HCT116 (cell line): Measurements from ENCODE around the gene C1QL3. TPM values are rescaled to one million over a fixed set of nuclear protein-coding genes. Genes with fewer than 3 reads are reported as not detected.

Experiments used
- ATAC-seq: fragments of 200-7000 bp; cut with Tn5 transposase; 2 replicates; pipeline ENCODE4 v1.9.1; 2020; ENCODE audit warnings: mild to moderate bottlenecking, moderate library complexity
- BruUV-seq: library from RNA; stranded (reverse); fragments of 400-500 nt; replicated peaks from 2 replicates; lab custom pipeline; 2021; lab: Mats Ljungman, UMichigan
- CTCF ChIA-PET: fragments of 300-600 bp; sonication (Branson Sonifier 250); formaldehyde crosslinking; loops from one replicate; lab custom pipeline; 2021; ENCODE audit warnings: antibody characterized with exemption; lab: Charles Lee
- POLR2A ChIA-PET: fragments of 300-600, 350-600 bp; sonication (Branson Sonifier 250); formaldehyde crosslinking; loops from one replicate; lab custom pipeline; 2021; ENCODE audit warnings: antibody characterized with exemption; lab: Charles Lee
- RAD21 ChIA-PET, 2 experiments: fragments of 300-600 bp; sonication (Branson Sonifier 250); formaldehyde crosslinking; loops; one replicate each; lab custom pipeline; 2023; ENCODE audit warnings: low total read pairs in 2 of 2; ENCODE audit not compliant: uncharacterized antibody in 2 of 2, unreplicated experiment in 2 of 2, low non-redundant PET in 1 of 2; lab: Charles Lee
- DNase-seq: peaks from one replicate; pipeline ENCODE4 v3.0.0-alpha.2; 2010; ENCODE audit warnings: low read depth, low spot score
- H2AFZ ChIP-seq: fragments of 200-600 bp; shearing (Covaris generic), sonication (generic); 2 replicates; pipeline ENCODE4 v1.6.1; 2017; ENCODE audit warnings: low read depth, mixed run types, mixed read lengths, antibody characterized with exemption, low read length; ENCODE audit not compliant: poor library complexity, severe bottlenecking
- H3K27ac ChIP-seq: 2 replicates; pipeline ENCODE4 v1.5.1; 2012; ENCODE audit warnings: low read depth, low read length
- H3K27me3 ChIP-seq: fragments of 200-600 bp; sonication (generic); 2 replicates; pipeline ENCODE4 v1.6.1; 2016; ENCODE audit warnings: mixed run types, low read length, mixed read lengths; ENCODE audit not compliant: insufficient read depth
- H3K36me3 ChIP-seq, 2 experiments: fragments of 200-500 bp in 1 of 2; fragments of 200-600 bp in 1 of 2; sonication (Bioruptor generic) in 1 of 2; sonication (generic) in 1 of 2; 2 replicates each; pipeline versions ENCODE4 v1.5.1 to v1.6.1; 2014 to 2016; ENCODE audit warnings: low read length in 2 of 2, inconsistent platforms in 1 of 2, mixed read lengths in 1 of 2, mixed run types in 1 of 2; ENCODE audit not compliant: insufficient read depth in 2 of 2, control insufficient read depth in 1 of 2
- H3K4me1 ChIP-seq, 2 experiments: fragments of 200-600 bp in 1 of 2; sonication (generic) in 1 of 2; 2 replicates each; pipeline versions ENCODE4 v1.5.1 to v1.6.1; 2012 to 2017; ENCODE audit warnings: low read length in 2 of 2, inconsistent platforms in 1 of 2, mild to moderate bottlenecking in 1 of 2, mixed read lengths in 1 of 2, mixed run types in 1 of 2, moderate library complexity in 1 of 2; ENCODE audit not compliant: insufficient read depth in 2 of 2, control insufficient read depth in 1 of 2
- H3K4me2 ChIP-seq: fragments of 200-600 bp; sonication (generic); 2 replicates; pipeline ENCODE4 v1.6.1; 2017; ENCODE audit warnings: mixed run types, low read length, mixed read lengths
- H3K4me3 ChIP-seq, 2 experiments: fragments of 200-600 bp in 1 of 2; sonication (generic) in 1 of 2; replicated peaks in 1 of 2; 2 replicates each; pipeline ENCODE4 v1.5.1; 2011 to 2016; ENCODE audit warnings: low read length in 2 of 2, control low read depth in 1 of 2, low read depth in 1 of 2, mild to moderate bottlenecking in 1 of 2, mixed read lengths in 1 of 2, mixed run types in 1 of 2
- H3K79me2 ChIP-seq: fragments of 200-600 bp; sonication (generic); 2 replicates; pipeline ENCODE4 v1.6.1; 2017; ENCODE audit warnings: mild to moderate bottlenecking, mixed run types, low read length, moderate library complexity, mixed read lengths; ENCODE audit not compliant: insufficient read depth
- H3K9ac ChIP-seq: fragments of 200-600 bp; sonication (generic); 2 replicates; pipeline ENCODE4 v1.6.1; 2016; ENCODE audit warnings: low read length, mixed read lengths
- H3K9me2 ChIP-seq: fragments of 200-600 bp; sonication (generic), shearing (Covaris generic); 2 replicates; pipeline ENCODE4 v1.6.1; 2017; ENCODE audit warnings: mixed run types, mild to moderate bottlenecking, moderate library complexity; ENCODE audit not compliant: insufficient read depth
- H3K9me3 ChIP-seq, 2 experiments: fragments of 200-500 bp in 1 of 2; fragments of 200-600 bp in 1 of 2; sonication (Bioruptor generic) in 1 of 2; sonication (generic) in 1 of 2; 2 replicates each; pipeline ENCODE4 v1.6.1; 2014 to 2017; ENCODE audit warnings: low read length in 2 of 2, mixed read lengths in 2 of 2, inconsistent platforms in 1 of 2, low read depth in 1 of 2, mild to moderate bottlenecking in 1 of 2, mixed run types in 1 of 2, moderate library complexity in 1 of 2; ENCODE audit not compliant: control insufficient read depth in 1 of 2, insufficient read depth in 1 of 2
- H4K20me1 ChIP-seq: fragments of 200-600 bp; sonication (generic), shearing (Covaris generic); 2 replicates; pipeline ENCODE4 v1.6.1; 2017; ENCODE audit warnings: mixed run types, mild to moderate bottlenecking, moderate library complexity; ENCODE audit not compliant: insufficient read depth
- CBX3 ChIP-seq: IDR thresholded peaks from 2 replicates; pipeline ENCODE4 v1.6.1; 2012; ENCODE audit warnings: low read depth
- CEBPB ChIP-seq: IDR thresholded peaks from 2 replicates; pipeline ENCODE4 v1.6.1; 2012; ENCODE audit warnings: low read depth
- ELF1 ChIP-seq: IDR thresholded peaks from 2 replicates; pipeline ENCODE4 v1.6.1; 2012; ENCODE audit warnings: low read depth, borderline replicate concordance
- EZH2 ChIP-seq: fragments of 200-600 bp; sonication (generic); IDR thresholded peaks from 2 replicates; pipeline ENCODE4 v1.6.1; 2017; ENCODE audit warnings: antibody characterized with exemption, mixed run types
- JUND ChIP-seq: IDR thresholded peaks from 2 replicates; pipeline ENCODE4 v1.6.1; 2012
- POLR2A ChIP-seq: IDR thresholded peaks from 2 replicates; pipeline ENCODE4 v1.7.0; 2011; ENCODE audit warnings: borderline replicate concordance; ENCODE audit not compliant: insufficient read depth, insufficient read length; ENCODE audit errors: extremely low read depth
- POLR2AphosphoS5 ChIP-seq: IDR thresholded peaks from 2 replicates; pipeline ENCODE4 v1.6.1; 2011; ENCODE audit warnings: mild to moderate bottlenecking, low read depth, low read length, moderate library complexity
- RAD21 ChIP-seq: IDR thresholded peaks from 2 replicates; pipeline ENCODE4 v1.6.1; 2012; ENCODE audit warnings: low read depth, mild to moderate bottlenecking
- SIN3A ChIP-seq: IDR thresholded peaks from 2 replicates; pipeline ENCODE4 v1.6.1; 2012; ENCODE audit warnings: low read depth
- SP1 ChIP-seq: IDR thresholded peaks from 2 replicates; pipeline ENCODE4 v1.6.1; 2012; ENCODE audit warnings: low read depth
- TCF7L2 ChIP-seq: IDR thresholded peaks from 2 replicates; pipeline ENCODE4 v1.7.0; 2011; ENCODE audit warnings: borderline replicate concordance, inconsistent platforms; ENCODE audit not compliant: insufficient read depth, insufficient read length; ENCODE audit errors: extremely low read depth
- YY1 ChIP-seq: IDR thresholded peaks from 2 replicates; pipeline ENCODE4 v1.6.1; 2011; ENCODE audit warnings: low read length, low read depth, moderate library complexity, mild to moderate bottlenecking; ENCODE audit not compliant: insufficient replicate concordance; ENCODE audit errors: extremely low read depth
- ZFX ChIP-seq: fragments of 450-650 bp; IDR thresholded peaks from 2 replicates; pipeline ENCODE4 v1.6.1; 2017
- ZNF274 ChIP-seq: fragments of 200-500 bp; sonication (Bioruptor generic); IDR thresholded peaks from 2 replicates; pipeline ENCODE4 v1.6.1; 2014; ENCODE audit warnings: mild to moderate bottlenecking, low read depth, low read length, inconsistent platforms
- intact Hi-C: fragments of 100-400 bp; cut with micrococcal nuclease; formaldehyde crosslinking; loops from 2 replicates; pipeline ENCODE4 v1.10.0; 2022
- total RNA-seq: library from RNA; stranded (reverse); gene quantifications from one replicate; pipeline ENCODE4 v1.2.1, GENCODE V29; 2021; ENCODE audit not compliant: unreplicated experiment
- TF ChIP-seq, protein P1 (sequence below): IDR thresholded peaks from 2 replicates; pipeline ENCODE4 v1.6.1; 2012; ENCODE audit warnings: low read depth
- TF ChIP-seq, protein P2 (sequence below): IDR thresholded peaks from 2 replicates; pipeline ENCODE4 v1.6.1; 2012

C1QL3 gene
- total RNA-seq, 1 experiment from 2014 or later: not detected

GRCh38 chr10:16562891-16563290 is 41.2 kb upstream of the C1QL3 start:
- no peak for ATAC-seq
- Histone ChIP-seq H3K4me2 (no peak overlapping the region), H3K79me2 (no peaks in the 10 kb centered on the region), H2AFZ (no peak overlapping the region), H3K9me2 (no peaks in the 10 kb centered on the region), H3K27ac (no peak overlapping the region), H3K36me3 (no peaks in the 10 kb centered on the region), H3K4me3 (no peak overlapping the region), H3K9me3 (no peaks in the 10 kb centered on the region), H4K20me1 (no peaks in the 10 kb centered on the region), H3K9ac (no peak overlapping the region), H3K27me3 (no peaks in the 10 kb centered on the region), H3K4me1 (no peaks in the 10 kb centered on the region)
- DNase-seq: no peak
- ChIA-PET CTCF (interaction anchor here (0.6 kb wide), 1 partner anchor 22 kb away, joined by 4 read pairs; no protein-coding TSS in a partner anchor), RAD21 (no interaction called here), POLR2A (no interaction called here)
- no TSS peak for BruUV-seq
- intact Hi-C loops: no loop called here
- no peak for TF ChIP-seq CEBPB

- RAD21 ChIA-PET: no interaction called here
- BruUV-seq: no TSS peak
- no peaks in the 10 kb centered on the region for H3K79me2 ChIP-seq
- no peak for ATAC-seq
- no peaks in the 10 kb centered on the region for H3K27me3 ChIP-seq
- CTCF ChIA-PET: no interaction called here
- no peaks in the 10 kb centered on the region for H3K36me3 ChIP-seq
- H3K9me3 ChIP-seq: no peaks in the 10 kb centered on the region
- DNase-seq: no peak
- POLR2A ChIA-PET: no interaction called here
- no peak overlapping the region for H3K9ac ChIP-seq
- H2AFZ ChIP-seq: no peak overlapping the region
- no peaks in the 10 kb centered on the region for H4K20me1 ChIP-seq
- H3K4me3 ChIP-seq: no peak overlapping the region
- no peaks in the 10 kb centered on the region for H3K9me2 ChIP-seq
- H3K27ac ChIP-seq: no peak overlapping the region
- no peaks in the 10 kb centered on the region for H3K4me1 ChIP-seq
- TF ChIP-seq SP1 (no peak), RAD21 (no peak), ZFX (no peak), YY1 (no peak), ZNF274 (no peak), ELF1 (no peak), POLR2A (no peak), SIN3A (no peak), POLR2AphosphoS5 (no peak), TCF7L2 (no peak), CBX3 (no peak), EZH2 (no peak), JUND (no peak)
- TF ChIP-seq, protein P1, sequence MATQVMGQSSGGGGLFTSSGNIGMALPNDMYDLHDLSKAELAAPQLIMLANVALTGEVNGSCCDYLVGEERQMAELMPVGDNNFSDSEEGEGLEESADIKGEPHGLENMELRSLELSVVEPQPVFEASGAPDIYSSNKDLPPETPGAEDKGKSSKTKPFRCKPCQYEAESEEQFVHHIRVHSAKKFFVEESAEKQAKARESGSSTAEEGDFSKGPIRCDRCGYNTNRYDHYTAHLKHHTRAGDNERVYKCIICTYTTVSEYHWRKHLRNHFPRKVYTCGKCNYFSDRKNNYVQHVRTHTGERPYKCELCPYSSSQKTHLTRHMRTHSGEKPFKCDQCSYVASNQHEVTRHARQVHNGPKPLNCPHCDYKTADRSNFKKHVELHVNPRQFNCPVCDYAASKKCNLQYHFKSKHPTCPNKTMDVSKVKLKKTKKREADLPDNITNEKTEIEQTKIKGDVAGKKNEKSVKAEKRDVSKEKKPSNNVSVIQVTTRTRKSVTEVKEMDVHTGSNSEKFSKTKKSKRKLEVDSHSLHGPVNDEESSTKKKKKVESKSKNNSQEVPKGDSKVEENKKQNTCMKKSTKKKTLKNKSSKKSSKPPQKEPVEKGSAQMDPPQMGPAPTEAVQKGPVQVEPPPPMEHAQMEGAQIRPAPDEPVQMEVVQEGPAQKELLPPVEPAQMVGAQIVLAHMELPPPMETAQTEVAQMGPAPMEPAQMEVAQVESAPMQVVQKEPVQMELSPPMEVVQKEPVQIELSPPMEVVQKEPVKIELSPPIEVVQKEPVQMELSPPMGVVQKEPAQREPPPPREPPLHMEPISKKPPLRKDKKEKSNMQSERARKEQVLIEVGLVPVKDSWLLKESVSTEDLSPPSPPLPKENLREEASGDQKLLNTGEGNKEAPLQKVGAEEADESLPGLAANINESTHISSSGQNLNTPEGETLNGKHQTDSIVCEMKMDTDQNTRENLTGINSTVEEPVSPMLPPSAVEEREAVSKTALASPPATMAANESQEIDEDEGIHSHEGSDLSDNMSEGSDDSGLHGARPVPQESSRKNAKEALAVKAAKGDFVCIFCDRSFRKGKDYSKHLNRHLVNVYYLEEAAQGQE: no peak
- TF ChIP-seq, protein P2, sequence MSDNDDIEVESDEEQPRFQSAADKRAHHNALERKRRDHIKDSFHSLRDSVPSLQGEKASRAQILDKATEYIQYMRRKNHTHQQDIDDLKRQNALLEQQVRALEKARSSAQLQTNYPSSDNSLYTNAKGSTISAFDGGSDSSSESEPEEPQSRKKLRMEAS: no peak
- intact Hi-C loops: no loop called here
- H3K4me2 ChIP-seq: no peak overlapping the region
Observed at GRCh38 chr10:16559236-16559773, 37.6 kb upstream of the C1QL3 start.
